Jurkat, Clone E6-1 (cell line): ENCODE results near the gene CCL1.
A peak's percentile ranks its signal among the peaks of the same experiment; 100 is the strongest.
"Not testable (repeated sequence)": the region's sequence is repeated elsewhere in the genome, so short reads cannot be mapped to it uniquely, and the experiment has no call there.

Experiments
- DNase-seq: peaks from one replicate; pipeline ENCODE4 v3.0.0-alpha.2; 2011; ENCODE audit warnings: low read depth, low spot score
- H3K4me3 ChIP-seq: 2 replicates; pipeline ENCODE4 v1.5.1; 2011; ENCODE audit warnings: mild to moderate bottlenecking, low read length, control low read depth, moderate library complexity

CCL1 gene

DNA sequence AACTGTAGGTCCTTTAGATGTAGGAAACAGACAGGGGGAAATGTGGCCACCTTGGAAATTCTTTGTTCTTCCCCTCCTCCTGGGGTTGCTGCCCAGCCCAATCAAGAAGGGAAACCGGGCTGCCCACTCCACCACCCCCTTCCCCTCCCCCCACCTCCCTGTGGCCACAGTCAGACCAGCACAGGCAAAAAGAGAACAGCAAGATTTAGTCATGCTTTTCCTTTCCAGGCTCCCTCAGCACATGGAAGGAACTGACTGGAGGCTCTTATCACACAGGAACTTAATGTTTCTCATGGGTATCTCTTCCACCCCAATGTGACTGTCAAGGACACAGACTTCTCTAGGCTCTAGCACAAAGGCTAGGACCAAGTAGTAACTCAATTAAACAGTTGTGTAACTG is 3.0 kb upstream of the CCL1 start:
- no peak for DNase-seq
- H3K4me3 ChIP-seq = no peak overlapping the region; the same call in 1 of the 2 replicates

- H3K4me3 ChIP-seq = peak overlapping the region; percentile 3; the same call in 1 of the 2 replicates
- DNase-seq = peak; percentile 98
Observed at GRCh38 chr17:34365340-34365739, 2.3 kb upstream of the CCL1 start.

- DNase-seq = peak; percentile 79
- peak overlapping the region; percentile 3; the same call in 1 of the 2 replicates for H3K4me3 ChIP-seq
Observed at GRCh38 chr17:34364751-34365150, 1.7 kb upstream of the CCL1 start.

DNA sequence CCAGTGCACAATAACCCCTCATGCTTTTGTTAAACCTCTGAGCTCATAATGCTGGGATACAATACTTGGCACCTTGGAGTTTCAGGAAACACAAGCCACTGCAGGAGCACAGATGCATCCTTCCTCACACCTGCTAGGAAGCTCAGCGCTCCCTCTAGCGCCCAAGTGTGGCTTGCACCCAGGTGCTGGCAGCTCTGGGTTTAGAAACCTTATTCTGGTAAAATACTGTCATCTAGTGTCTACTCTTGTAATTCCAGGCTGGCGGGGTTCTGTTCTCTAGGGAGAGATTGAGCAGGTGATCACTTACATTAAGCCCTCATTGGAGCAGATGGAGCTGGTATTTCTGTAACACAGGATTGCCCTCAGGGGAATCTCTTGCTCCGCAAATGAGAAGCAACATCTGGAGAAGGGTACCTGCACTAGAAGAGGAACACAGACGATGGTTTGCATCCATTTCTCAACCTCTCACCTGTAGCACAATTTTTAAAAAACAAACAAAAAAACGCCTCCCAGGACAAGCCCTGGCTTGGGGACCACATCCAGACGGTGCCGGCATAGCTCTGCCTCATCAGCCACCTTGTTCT is 1.5 kb downstream of the CCL1 start:
- peak; percentile 96 for DNase-seq

GRCh38 chr17:34360601-34361270 is 2.3 kb downstream of the CCL1 start:
- H3K4me3 ChIP-seq = peak overlapping the region; percentile 6
- DNase-seq = peak; percentile 90

More for the DNA sequence above, 1.5 kb downstream of the CCL1 start:
- H3K4me3 ChIP-seq = no peak overlapping the region

DNA sequence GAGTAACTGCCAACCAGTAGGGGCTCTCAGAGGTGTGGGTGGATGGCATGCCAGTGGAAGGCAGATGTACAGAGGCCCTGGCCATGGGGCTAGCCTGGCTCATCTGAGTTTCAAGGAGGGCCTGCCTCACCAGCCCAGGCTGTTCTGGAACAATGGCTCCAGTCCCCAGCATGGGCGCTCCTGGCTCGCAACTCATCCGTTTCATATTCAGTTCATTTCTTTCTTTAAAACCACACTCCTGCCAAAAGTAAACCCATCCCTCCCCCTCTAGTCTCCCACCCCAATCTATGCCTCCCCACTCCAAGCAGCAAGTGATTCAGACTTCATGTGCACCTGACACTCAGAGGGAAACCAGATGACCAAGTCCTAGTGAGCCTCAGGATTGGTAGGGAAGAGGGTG is 4.4 kb downstream of the CCL1 start:
- DNase-seq = no peak
- no peak overlapping the region for H3K4me3 ChIP-seq

- no peak overlapping the region for H3K4me3 ChIP-seq
- no peak for DNase-seq
Observed at GRCh38 chr17:34357398-34357797, 5.6 kb downstream of the CCL1 start.

- no peak within 1 kb of the TSS for H3K4me3 ChIP-seq
- DNase-seq = no peak
Observed at GRCh38 chr17:34356194-34356593, 6.8 kb downstream of the CCL1 start, which contains the start of gene CCL13. Gene CCL13, plus strand, starts transcription at chr17:34356480. Its CDS starts 47 bp downstream, at chr17:34356527.

- no peak for DNase-seq
Observed at GRCh38 chr17:34354637-34355036, 8.4 kb downstream of the CCL1 start.

DNA sequence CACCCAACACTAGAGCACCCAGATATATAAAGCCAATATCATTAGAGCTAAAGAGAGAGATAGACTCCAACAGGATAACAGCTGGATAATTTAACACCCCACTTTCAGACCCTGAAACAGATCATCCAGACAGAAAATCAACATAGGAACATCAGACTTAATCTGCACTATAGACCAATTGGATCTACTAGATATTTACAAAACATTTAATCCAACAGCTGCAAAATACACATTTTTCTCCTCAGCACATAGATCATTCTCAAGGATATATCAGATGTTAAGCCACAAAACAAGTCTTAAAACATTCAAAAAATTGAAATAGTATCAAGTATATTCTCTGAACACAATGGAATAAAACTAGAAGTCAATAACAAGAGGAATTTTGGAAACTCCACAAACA is 10.8 kb downstream of the CCL1 start:
- H3K4me3 ChIP-seq = no peak overlapping the region
- no peak for DNase-seq

More at GRCh38 chr17:34354637-34355036, 8.4 kb downstream of the CCL1 start:
- H3K4me3 ChIP-seq = no peak overlapping the region

DNA sequence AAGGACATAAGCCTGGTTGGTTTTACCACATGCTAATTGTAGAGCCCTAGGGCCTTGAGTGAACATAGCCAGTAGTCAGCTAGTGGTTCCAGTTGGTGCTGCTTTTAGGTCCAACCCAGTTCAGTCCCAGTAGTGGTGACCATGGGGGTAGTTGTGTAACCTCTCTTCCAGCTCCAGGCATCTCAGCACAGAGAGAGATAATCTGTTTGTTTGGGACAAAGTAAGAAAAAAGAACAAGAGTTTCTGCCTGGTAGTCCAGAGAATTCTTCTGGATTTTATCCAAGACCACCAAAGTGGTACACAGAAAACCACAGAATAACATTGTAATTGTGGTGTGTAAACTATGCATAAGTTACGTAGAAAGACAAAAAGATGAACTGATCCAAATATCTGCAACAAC is 11.9 kb downstream of the CCL1 start:
- DNase-seq = no peak
- H3K4me3 ChIP-seq = no peak overlapping the region

GRCh38 chr17:34349751-34350150 is 13.3 kb downstream of the CCL1 start:
- H3K4me3 ChIP-seq = no peak overlapping the region
- no peak for DNase-seq

- H3K4me3 ChIP-seq = no peak overlapping the region
- no peak for DNase-seq
Observed at GRCh38 chr17:34347063-34347462, 16.0 kb downstream of the CCL1 start.

- DNase-seq = no peak
- no peak overlapping the region for H3K4me3 ChIP-seq
Observed at GRCh38 chr17:34341916-34342315, 21.1 kb downstream of the CCL1 start.

- no peak overlapping the region for H3K4me3 ChIP-seq
Observed at GRCh38 chr17:34339138-34339770, 23.8 kb downstream of the CCL1 start.

DNA sequence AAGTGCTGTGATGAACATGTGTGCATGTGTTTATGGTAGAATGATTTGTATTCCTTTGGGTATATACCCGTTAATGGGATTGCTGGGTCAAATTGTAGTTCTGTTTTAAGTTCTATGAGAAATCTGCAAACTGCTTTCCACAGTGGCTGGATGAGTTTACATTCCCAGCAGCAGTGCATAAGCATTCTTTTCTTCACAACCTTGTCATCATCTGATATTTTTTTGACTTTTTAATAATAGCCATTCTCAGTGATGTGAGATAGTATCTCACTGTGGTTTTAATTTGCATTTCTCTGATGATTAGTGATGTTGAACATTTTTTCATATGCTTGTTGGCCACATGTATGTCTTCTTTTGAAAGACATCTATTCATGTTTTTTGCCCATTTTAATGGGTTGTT is 25.3 kb downstream of the CCL1 start:
- no peak for DNase-seq
- no peak overlapping the region for H3K4me3 ChIP-seq

More at GRCh38 chr17:34339138-34339770, 23.8 kb downstream of the CCL1 start:
- DNase-seq = no peak

DNA sequence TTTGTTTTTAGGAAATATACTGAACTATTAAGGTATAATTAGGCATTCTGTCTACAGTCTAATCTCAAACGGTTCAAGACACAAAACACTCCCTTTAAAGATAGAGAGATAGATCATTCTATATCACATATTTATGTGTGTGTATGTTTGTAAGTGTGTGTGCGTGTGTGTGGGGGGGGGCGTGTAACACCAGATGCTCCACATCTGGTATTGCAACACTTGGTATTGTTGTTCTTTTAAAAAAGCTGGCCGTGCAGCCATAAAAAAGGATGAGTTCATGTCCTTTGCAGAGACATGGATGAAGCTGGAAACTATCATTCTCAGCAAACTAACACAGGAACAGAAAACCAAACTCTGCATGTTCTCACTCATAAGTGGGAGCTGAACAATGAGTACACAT is 35.5 kb downstream of the CCL1 start:
- not testable (repeated sequence) for DNase-seq, H3K4me3 ChIP-seq

DNA sequence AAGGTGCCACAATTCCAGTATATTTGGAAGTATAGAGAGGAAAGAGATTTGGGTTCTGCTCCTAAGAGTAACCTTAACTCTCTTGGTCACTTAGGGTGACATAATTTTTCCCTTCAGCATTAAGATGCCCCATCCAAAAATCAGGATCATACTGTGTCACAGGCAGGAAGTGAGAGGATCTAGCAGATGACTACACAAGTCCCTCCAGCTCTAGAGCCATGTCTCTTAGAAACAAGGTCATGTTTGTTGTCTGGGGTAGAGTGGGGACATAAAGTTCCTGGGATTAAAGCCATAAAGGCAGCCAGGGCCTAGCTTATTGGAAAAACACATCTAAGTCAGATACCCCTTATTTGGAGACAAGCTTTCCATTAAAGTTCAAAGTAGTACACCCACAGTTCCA is 41.1 kb downstream of the CCL1 start:
- H3K4me3 ChIP-seq = no peak overlapping the region
- no peak for DNase-seq

- no peak within 1 kb of the TSS for H3K4me3 ChIP-seq
- no peak for DNase-seq
Observed at GRCh38 chr17:34319039-34319483, 44.0 kb downstream of the CCL1 start, which contains the start of gene CCL8. Gene CCL8, plus strand, starts transcription at chr17:34319435. Its CDS starts 67 bp downstream, at chr17:34319502.

DNA sequence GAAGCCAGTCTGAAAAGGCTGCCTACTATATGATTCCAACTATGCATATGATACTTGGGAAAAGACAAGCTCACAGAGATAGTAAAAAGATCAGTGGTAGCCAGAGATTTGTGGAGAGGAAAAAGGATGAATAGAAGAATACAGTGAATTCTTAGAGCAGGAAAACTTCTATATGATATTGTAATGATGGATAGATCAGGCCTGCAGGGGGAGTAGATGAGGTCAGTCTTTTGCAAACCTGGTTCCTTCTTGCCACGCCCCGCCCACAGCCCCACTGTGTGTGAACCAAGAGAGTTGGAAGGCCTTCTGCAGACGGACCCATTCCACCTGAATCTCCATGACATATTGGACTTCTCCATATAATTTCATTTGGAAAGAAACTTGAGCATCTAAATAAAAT is 44.6 kb downstream of the CCL1 start:
- DNase-seq = peak; percentile 26
- H3K4me3 ChIP-seq = no peak overlapping the region
